ENCODE measurements around the gene PLA2G5.

The PLA2G5 gene

GRCh38 chr1:20082772-20083171, 12.8 kb downstream of the PLA2G5 start:
- no peak overlapping the region for H2AFZ ChIP-seq (ENCODE audit: low read depth, low read length)
- TF ChIP-seq EZH2 (IDR thresholded peaks at IDR 0.05; ENCODE audit: borderline replicate concordance, low read depth, low read length, severe bottlenecking), result no peak
- no peak for TF ChIP-seq CTCF (IDR thresholded peaks at IDR 0.05; ENCODE audit: borderline replicate concordance, extremely low read depth, low read length, poor library complexity, severe bottlenecking)

GRCh38 chr1:20083178-20083944, 13.4 kb downstream of the PLA2G5 start:
- Histone ChIP-seq H3K4me2 (ENCODE audit: insufficient read depth, low read length) (no peak overlapping the region), H3K36me3 (ENCODE audit: insufficient read depth, low read length) (no peaks in the 10 kb centered on the region), H3K27ac (ENCODE audit: low read length) (no peak overlapping the region), H3K9ac (ENCODE audit: low read depth, low read length) (no peak overlapping the region), H3K79me2 (ENCODE audit: insufficient read depth, low read length) (no peaks in the 10 kb centered on the region), H3K27me3 (ENCODE audit: insufficient read depth, low read length, poor library complexity) (peaks cover 16% of the 10 kb centered on the region), H4K20me1 (ENCODE audit: insufficient read depth, low read length) (no peaks in the 10 kb centered on the region; the same call in 1 of the 2 replicates), H3K9me3 (ENCODE audit: insufficient read depth, low read length, severe bottlenecking) (no peaks in the 10 kb centered on the region), H3K4me3 (ENCODE audit: low read depth in 1 of 2, low read length in 2 of 2) (no peak overlapping the region), H2AFZ (ENCODE audit: low read depth, low read length) (no peak overlapping the region), H3K4me1 (ENCODE audit: insufficient read depth, low read length) (no peaks in the 10 kb centered on the region)
- DNase-seq (no peak), ATAC-seq (ENCODE audit: insufficient read depth, low read depth) (no peak)
- TF ChIP-seq CTCF (IDR thresholded peaks at IDR 0.05; ENCODE audit: borderline replicate concordance, extremely low read depth, low read length, poor library complexity, severe bottlenecking) (no peak), EZH2 (IDR thresholded peaks at IDR 0.05; ENCODE audit: borderline replicate concordance, low read depth, low read length, severe bottlenecking) (no peak)

More at GRCh38 chr1:20082772-20083171, 12.8 kb downstream of the PLA2G5 start:
- H3K27ac ChIP-seq (ENCODE audit: low read length), result no peak overlapping the region
- ATAC-seq (ENCODE audit: insufficient read depth, low read depth) (no peak), DNase-seq (no peak)
- H3K27me3 ChIP-seq (ENCODE audit: insufficient read depth, low read length, poor library complexity), result peaks cover 16% of the 10 kb centered on the region
- H3K4me3 ChIP-seq (ENCODE audit: low read depth in 1 of 2, low read length in 2 of 2), result no peak overlapping the region
- H3K79me2 ChIP-seq (ENCODE audit: insufficient read depth, low read length), result no peaks in the 10 kb centered on the region
- H3K36me3 ChIP-seq (ENCODE audit: insufficient read depth, low read length), result no peaks in the 10 kb centered on the region
- H4K20me1 ChIP-seq (ENCODE audit: insufficient read depth, low read length), result no peaks in the 10 kb centered on the region; the same call in 1 of the 2 replicates
- no peaks in the 10 kb centered on the region for H3K9me3 ChIP-seq (ENCODE audit: insufficient read depth, low read length, severe bottlenecking)
- H3K4me1 ChIP-seq (ENCODE audit: insufficient read depth, low read length), result no peaks in the 10 kb centered on the region
- no peak overlapping the region for H3K4me2 ChIP-seq (ENCODE audit: insufficient read depth, low read length)
- H3K9ac ChIP-seq (ENCODE audit: low read depth, low read length), result no peak overlapping the region

- no peaks in the 10 kb centered on the region for H3K79me2 ChIP-seq (ENCODE audit: insufficient read depth, low read length)
- H3K9ac ChIP-seq (ENCODE audit: low read depth, low read length), result no peak overlapping the region
- H3K4me2 ChIP-seq (ENCODE audit: insufficient read depth, low read length), result no peak overlapping the region
- TF ChIP-seq CTCF (IDR thresholded peaks at IDR 0.05; ENCODE audit: borderline replicate concordance, extremely low read depth, low read length, poor library complexity, severe bottlenecking), result no peak
- TF ChIP-seq EZH2 (IDR thresholded peaks at IDR 0.05; ENCODE audit: borderline replicate concordance, low read depth, low read length, severe bottlenecking), result no peak
- peaks cover 4% of the 10 kb centered on the region; the same call in 1 of the 2 replicates for H4K20me1 ChIP-seq (ENCODE audit: insufficient read depth, low read length)
- no peak for ATAC-seq (ENCODE audit: insufficient read depth, low read depth)
- H3K4me1 ChIP-seq (ENCODE audit: insufficient read depth, low read length), result no peaks in the 10 kb centered on the region
- H3K4me3 ChIP-seq (ENCODE audit: low read depth in 1 of 2, low read length in 2 of 2), result no peak overlapping the region
- H2AFZ ChIP-seq (ENCODE audit: low read depth, low read length), result no peak overlapping the region
- peaks cover 9% of the 10 kb centered on the region for H3K27me3 ChIP-seq (ENCODE audit: insufficient read depth, low read length, poor library complexity)
- H3K36me3 ChIP-seq (ENCODE audit: insufficient read depth, low read length), result no peaks in the 10 kb centered on the region
- DNase-seq, result no peak
- H3K9me3 ChIP-seq (ENCODE audit: insufficient read depth, low read length, severe bottlenecking), result no peaks in the 10 kb centered on the region
- no peak overlapping the region for H3K27ac ChIP-seq (ENCODE audit: low read length)
These were observed 16.8 kb downstream of the PLA2G5 start for GRCh38 chr1:20086800-20087199.

Measured in DND-41 (cell line).